H1 (cell line): Measurements from ENCODE around the gene CTIF. TPM values are rescaled to one million over a fixed set of nuclear protein-coding genes. Genes with fewer than 3 reads are reported as not detected.

ENCODE experiments used
- CTCF ChIA-PET: fragments of 300-600 bp; sonication (Branson Sonifier 250); formaldehyde crosslinking; loops from one replicate; lab custom pipeline; 2021; ENCODE audit not compliant: partially characterized antibody; lab: Charles Lee
- POLR2A ChIA-PET: fragments of 300-600 bp; sonication (Branson Sonifier 250); formaldehyde crosslinking; loops from one replicate; lab custom pipeline; 2021; ENCODE audit warnings: inconsistent platforms; ENCODE audit not compliant: partially characterized antibody; lab: Charles Lee
- DNase-seq, 2 experiments: peaks; one replicate each; pipeline versions ENCODE4 v3.0.0 to v3.0.0-alpha.2; 2010 to 2022; ENCODE audit warnings: low spot score in 2 of 2, low read depth in 1 of 2, mixed read lengths in 1 of 2
- FAIRE-seq: peaks from 2 replicates; lab custom pipeline; 2011; peaks lifted over from hg19 to GRCh38; lab: Jason Lieb, UNC
- H2AFZ ChIP-seq: 2 replicates; pipeline ENCODE4 v1.8.1; 2012; ENCODE audit warnings: low read length, inconsistent platforms
- H2AK5ac ChIP-seq: 2 replicates; pipeline ENCODE4 v1.6.1; 2013; ENCODE audit warnings: low read depth, low read length
- H2BK120ac ChIP-seq: replicated peaks from 2 replicates; pipeline ENCODE3; 2013; ENCODE audit warnings: low read depth, low read length, inconsistent platforms
- H2BK12ac ChIP-seq: 2 replicates; pipeline ENCODE4 v1.6.1; 2013; ENCODE audit warnings: low read depth, low read length
- H2BK15ac ChIP-seq: 2 replicates; pipeline ENCODE4 v1.6.1; 2013; ENCODE audit warnings: low read length
- H2BK20ac ChIP-seq: 2 replicates; pipeline ENCODE4 v1.6.1; 2013; ENCODE audit warnings: low read length
- H2BK5ac ChIP-seq: 2 replicates; pipeline ENCODE4 v1.6.1; 2013; ENCODE audit warnings: low read depth, low read length
- H3K14ac ChIP-seq: 2 replicates; pipeline ENCODE4 v1.6.1; 2013; ENCODE audit warnings: inconsistent platforms; ENCODE audit not compliant: insufficient read length
- H3K18ac ChIP-seq: 2 replicates; pipeline ENCODE4 v1.6.1; 2013; ENCODE audit warnings: low read length; ENCODE audit errors: extremely low read depth
- H3K23ac ChIP-seq: 2 replicates; pipeline ENCODE4 v1.6.1; 2013; ENCODE audit warnings: inconsistent platforms; ENCODE audit not compliant: insufficient read length
- H3K23me2 ChIP-seq: 2 replicates; pipeline ENCODE4 v1.6.1; 2013; ENCODE audit warnings: low read depth, low read length
- H3K27ac ChIP-seq: 2 replicates; pipeline ENCODE4 v1.6.1; 2011; ENCODE audit warnings: low read depth, low read length, inconsistent platforms
- H3K27me3 ChIP-seq, 4 experiments: replicated peaks in 1 of 4; 1 replicate in 1 of 4; 2 replicates in 3 of 4; pipeline versions ENCODE4 v1.6.1 to v1.8.1; 2011 to 2013; ENCODE audit warnings: low read length in 3 of 4, mild to moderate bottlenecking in 3 of 4, inconsistent platforms in 2 of 4, mixed read lengths in 2 of 4, moderate library complexity in 1 of 4; ENCODE audit not compliant: control insufficient read depth in 3 of 4, insufficient read depth in 3 of 4; ENCODE audit errors: extremely low read depth in 1 of 4
- H3K36me3 ChIP-seq, 4 experiments: 2 replicates each; pipeline versions ENCODE4 v1.6.1 to v1.8.1; 2011 to 2013; ENCODE audit warnings: mild to moderate bottlenecking in 4 of 4, low read length in 3 of 4, moderate library complexity in 2 of 4, control low read depth in 1 of 4, inconsistent platforms in 1 of 4; ENCODE audit not compliant: insufficient read depth in 4 of 4, control insufficient read depth in 2 of 4
- H3K4ac ChIP-seq: replicated peaks from 2 replicates; pipeline ENCODE3; 2013; ENCODE audit warnings: low read length, low read depth, mixed read lengths, inconsistent platforms; ENCODE audit not compliant: insufficient read length
- H3K4me1 ChIP-seq, 4 experiments: replicated peaks in 1 of 4; 1 replicate in 1 of 4; 2 replicates in 3 of 4; pipeline versions ENCODE4 v1.6.1 to v1.8.1; 2011 to 2013; ENCODE audit warnings: low read length in 3 of 4, inconsistent platforms in 2 of 4, mixed read lengths in 1 of 4; ENCODE audit not compliant: insufficient read depth in 4 of 4, control insufficient read depth in 3 of 4
- H3K4me2 ChIP-seq, 2 experiments: 2 replicates each; pipeline versions ENCODE4 v1.6.1 to v1.8.1; 2011 to 2013; ENCODE audit warnings: low read depth in 2 of 2, low read length in 2 of 2, control low read depth in 1 of 2, inconsistent platforms in 1 of 2, mild to moderate bottlenecking in 1 of 2; ENCODE audit not compliant: insufficient read depth in 1 of 2
- H3K4me3 ChIP-seq, 4 experiments: fragments of 200-600, 300-600 bp in 1 of 4; sonication (generic), shearing (Covaris generic), sonication (Bioruptor Twin) in 1 of 4; 2 replicates each; pipeline versions ENCODE4 v1.5.1 to v1.8.1; 2011 to 2016; ENCODE audit warnings: low read length in 4 of 4, low read depth in 3 of 4, control low read depth in 2 of 4, inconsistent platforms in 2 of 4, mild to moderate bottlenecking in 2 of 4, mixed read lengths in 1 of 4, moderate library complexity in 1 of 4; ENCODE audit not compliant: insufficient read depth in 2 of 4; ENCODE audit errors: extremely low read depth in 1 of 4
- H3K56ac ChIP-seq: replicated peaks from 2 replicates; pipeline ENCODE3; 2013; ENCODE audit warnings: low read depth, mild to moderate bottlenecking, mixed read lengths, low read length, inconsistent platforms; ENCODE audit not compliant: insufficient read length
- H3K79me1 ChIP-seq: 2 replicates; pipeline ENCODE4 v1.6.1; 2013; ENCODE audit warnings: low read depth, low read length, control low read depth
- H3K79me2 ChIP-seq, 2 experiments: 2 replicates each; pipeline versions ENCODE4 v1.6.1 to v1.8.1; 2012 to 2013; ENCODE audit warnings: low read length in 2 of 2, mild to moderate bottlenecking in 2 of 2, inconsistent platforms in 1 of 2; ENCODE audit not compliant: insufficient read depth in 2 of 2, control insufficient read depth in 1 of 2
- H3K9ac ChIP-seq, 4 experiments: replicated peaks in 1 of 4; 1 replicate in 1 of 4; 2 replicates in 3 of 4; pipeline versions ENCODE4 v1.6.1 to v1.8.1; 2011 to 2013; ENCODE audit warnings: low read depth in 3 of 4, low read length in 3 of 4, control low read depth in 2 of 4, mild to moderate bottlenecking in 2 of 4, moderate library complexity in 2 of 4, inconsistent platforms in 1 of 4; ENCODE audit errors: extremely low read depth in 1 of 4
- H3K9me3 ChIP-seq, 2 experiments: 2 replicates each; pipeline versions ENCODE4 v1.6.1 to v1.8.1; 2012 to 2013; ENCODE audit warnings: mild to moderate bottlenecking in 2 of 2, moderate library complexity in 2 of 2, control low read depth in 1 of 2, inconsistent platforms in 1 of 2, low read depth in 1 of 2, low read length in 1 of 2, mixed read lengths in 1 of 2; ENCODE audit not compliant: insufficient read depth in 2 of 2
- H4K20me1 ChIP-seq, 2 experiments: replicated peaks in 1 of 2; 2 replicates each; pipeline versions ENCODE3 to v1.8.1; 2011 to 2013; ENCODE audit warnings: inconsistent platforms in 2 of 2, low read length in 2 of 2, mild to moderate bottlenecking in 1 of 2; ENCODE audit not compliant: insufficient read depth in 2 of 2, control insufficient read depth in 1 of 2
- H4K5ac ChIP-seq: 2 replicates; pipeline ENCODE4 v1.6.1; 2013; ENCODE audit warnings: low read length, low read depth, mixed read lengths, inconsistent platforms; ENCODE audit not compliant: insufficient read length
- H4K8ac ChIP-seq: 2 replicates; pipeline ENCODE4 v1.8.0; 2013; ENCODE audit warnings: mild to moderate bottlenecking, moderate library complexity, low read length, inconsistent platforms; ENCODE audit not compliant: insufficient read depth; ENCODE audit errors: extremely low read depth
- H4K91ac ChIP-seq: replicated peaks from 2 replicates; pipeline ENCODE3; 2013; ENCODE audit warnings: low read length, mixed read lengths, inconsistent platforms; ENCODE audit not compliant: insufficient read length
- ATF3 ChIP-seq: IDR thresholded peaks from 2 replicates; pipeline ENCODE4 v1.6.1; 2011; ENCODE audit warnings: low read depth, mild to moderate bottlenecking, low read length; ENCODE audit not compliant: insufficient read depth
- CTCF ChIP-seq, 3 experiments: IDR thresholded peaks; 1 replicate in 2 of 3; 2 replicates in 1 of 3; pipeline versions ENCODE4 v1.5.1 to v1.6.1; 2011; ENCODE audit warnings: low read length in 3 of 3, mild to moderate bottlenecking in 3 of 3, inconsistent platforms in 2 of 3, low read depth in 1 of 3, moderate library complexity in 1 of 3; ENCODE audit not compliant: insufficient read depth in 1 of 3; ENCODE audit errors: control extremely low read depth in 1 of 3
- HDAC6 ChIP-seq: IDR thresholded peaks from one replicate; pipeline ENCODE4 v1.7.1; 2012; ENCODE audit warnings: low read depth, mild to moderate bottlenecking, inconsistent platforms, low read length, moderate library complexity
- JUND ChIP-seq: IDR thresholded peaks from 2 replicates; pipeline ENCODE4 v1.6.1; 2011; ENCODE audit warnings: mild to moderate bottlenecking, improper control_type of control experiment, low read length
- KDM4A ChIP-seq: IDR thresholded peaks from one replicate; pipeline ENCODE4 v1.7.1; 2012; ENCODE audit warnings: low read depth, mild to moderate bottlenecking, moderate library complexity, low read length, inconsistent platforms; ENCODE audit not compliant: severe bottlenecking
- KDM5A ChIP-seq: fragments of 200-600 bp; IDR thresholded peaks from 2 replicates; pipeline ENCODE4 v1.7.1; 2012; ENCODE audit warnings: mild to moderate bottlenecking, low read length, inconsistent platforms, mixed read lengths
- POU5F1 ChIP-seq: IDR thresholded peaks from 2 replicates; pipeline ENCODE4 v1.6.1; 2011; ENCODE audit warnings: low read depth, mild to moderate bottlenecking, low read length, moderate library complexity
- RFX5 ChIP-seq: IDR thresholded peaks from 2 replicates; pipeline ENCODE4 v1.6.1; 2011; ENCODE audit warnings: low read depth, low read length, improper control_type of control experiment, borderline replicate concordance
- SP4 ChIP-seq: IDR thresholded peaks from 2 replicates; pipeline ENCODE4 v1.6.1; 2012; ENCODE audit warnings: low read length, inconsistent platforms
- WGBS, 2 experiments: shearing (Covaris generic) in 1 of 2; methylation state at CpG; one replicate each; pipeline versions ENCODE4 v1.1.6 to v1.1.7; 2013 to 2015; ENCODE audit warnings: low lambda C conversion rate in 2 of 2, mixed read lengths in 2 of 2, inconsistent platforms in 1 of 2, low coverage in 1 of 2, missing lambda C conversion rate in 1 of 2; ENCODE audit not compliant: insufficient replicate concordance in 2 of 2, insufficient coverage in 1 of 2, insufficient read length in 1 of 2; ENCODE audit errors: extremely low coverage in 1 of 2, missing lambda C conversion rate in 1 of 2; 5-methylcytosine and 5-hydroxymethylcytosine counted together
- polyA plus RNA-seq, 7 experiments: library from polyadenylated mRNA; depleted of rRNA in 3 of 7; stranded (reverse) in 5 of 7; unstranded in 2 of 7; fragments of >200 nt in 5 of 7; fragments of 200-250 nt in 2 of 7; gene quantifications; 1 replicate in 5 of 7; 2 replicates in 1 of 7; 4 replicates in 1 of 7; pipeline versions ENCODE4 v1.2.1 to v1.2.3, GENCODE V29; 2011 to 2013; ENCODE audit warnings: missing spikeins in 2 of 7, mixed read lengths in 2 of 7
- total RNA-seq: library from RNA; stranded (reverse); fragmentation: NEBNext Ultra II Directional; extraction: Animal tissue kit (Norgen Biotek cat#: 25700); gene quantifications from 2 replicates; pipeline ENCODE4 v1.2.1, GENCODE V29; 2021

Gene CTIF
- total and polyA plus RNA-seq, 2 of the 8 experiments (the other 6 are each of a cell fraction or from before 2014, with no cell fraction given) = 9.0 to 17.8 TPM

GRCh38 chr18:48902023-48902855 is 363.4 kb downstream of the CTIF start:
- H3K56ac ChIP-seq = no peak overlapping the region
- H3K14ac ChIP-seq = no peak overlapping the region
- no peaks in the 10 kb centered on the region for H3K79me1 ChIP-seq
- no peak overlapping the region for H3K18ac ChIP-seq
- H3K4me1 ChIP-seq = peaks cover 0 to 4% (median under 1%) of the 10 kb centered on the region in 4 experiments; a peak in 2 of 7 replicates
- H3K9ac ChIP-seq = no peak overlapping the region
- WGBS, 2 experiments = 90% methylated on average over 14 of the region's 27 CpGs; no CpG with 5 or more reads in 1 of the 2 experiments
- no peak overlapping the region for H3K4me2 ChIP-seq
- TF ChIP-seq ATF3 = no peak
- TF ChIP-seq KDM5A = no peak
- no peak for TF ChIP-seq JUND
- no peak for TF ChIP-seq HDAC6
- TF ChIP-seq RFX5 = no peak
- TF ChIP-seq KDM4A = no peak
- no peak for TF ChIP-seq POU5F1
- TF ChIP-seq SP4 = no peak
- TF ChIP-seq CTCF (IDR thresholded peaks at IDR 0.05; ENCODE audit: control extremely low read depth in 1 of 3, insufficient read depth in 1 of 3, low read depth in 1 of 3, low read length in 3 of 3) = no peak
- no peaks in the 10 kb centered on the region; a peak in 1 of 7 replicates for H3K27me3 ChIP-seq
- no peak overlapping the region for H3K4ac ChIP-seq
- H4K91ac ChIP-seq = no peak overlapping the region
- H2AK5ac ChIP-seq = no peak overlapping the region
- H4K8ac ChIP-seq = no peak overlapping the region
- H4K5ac ChIP-seq = no peak overlapping the region
- H2BK120ac ChIP-seq = no peak overlapping the region
- peaks cover 0 to 3% of the 10 kb centered on the region in 2 experiments; a peak in 1 of 4 replicates for H3K9me3 ChIP-seq
- ChIA-PET CTCF (interaction anchor here (0.9 to 1.1 kb wide), 2 partner anchors 31 to 140 kb away, joined by 3 read pairs; no protein-coding TSS in a partner anchor), POLR2A (interaction anchor here (0.5 kb wide), 1 partner anchor 46 kb away, joined by 3 read pairs; no protein-coding TSS in a partner anchor)
- no peak overlapping the region for H2BK20ac ChIP-seq
- H3K4me3 ChIP-seq = no peak overlapping the region
- no peak overlapping the region for H2AFZ ChIP-seq
- H4K20me1 ChIP-seq = no peaks in the 10 kb centered on the region
- peaks cover 5% of the 10 kb centered on the region; the same call in 1 of the 2 replicates for H3K23me2 ChIP-seq
- H2BK15ac ChIP-seq = no peak overlapping the region
- no peak overlapping the region for H3K27ac ChIP-seq
- no peaks in the 10 kb centered on the region for H3K79me2 ChIP-seq
- FAIRE-seq (no peak), DNase-seq (no peak)
- H3K23ac ChIP-seq = no peak overlapping the region
- H2BK5ac ChIP-seq = no peak overlapping the region
- no peak overlapping the region for H2BK12ac ChIP-seq
- H3K36me3 ChIP-seq = no peaks in the 10 kb centered on the region
